IMR-90 (cell line): ENCODE results near the gene PLPP1. TPM values are rescaled to one million over a fixed set of nuclear protein-coding genes. Genes with fewer than 3 reads are reported as not detected.

Source experiments
- ATAC-seq: fragments of 200-7000 bp; cut with Tn5 transposase; 2 replicates; pipeline ENCODE4 v1.9.1; 2020; ENCODE audit warnings: low read depth, mild to moderate bottlenecking, moderate library complexity
- BruUV-seq: library from RNA; stranded (reverse); fragments of 400-500 nt; replicated peaks from 2 replicates; lab custom pipeline; 2021; lab: Mats Ljungman, UMichigan
- CTCF ChIA-PET: fragments of 300-600 bp; formaldehyde crosslinking; extraction: SDS; loops from one replicate; lab custom pipeline; 2021; ENCODE audit warnings: antibody characterized with exemption; lab: Yijun Ruan, JAX
- POLR2A ChIA-PET: fragments of 300-600 bp; sonication (Branson Sonifier 250); formaldehyde crosslinking; loops from one replicate; lab custom pipeline; 2022; ENCODE audit warnings: antibody characterized with exemption; ENCODE audit not compliant: unreplicated experiment; lab: Charles Lee
- DNase-seq: peaks from one replicate; pipeline ENCODE4 v3.0.0; 2013
- H2AFZ ChIP-seq: replicated peaks from 2 replicates; pipeline ENCODE3; 2013; ENCODE audit warnings: low read length, mild to moderate bottlenecking; ENCODE audit not compliant: poor library complexity
- H2AK5ac ChIP-seq: 2 replicates; pipeline ENCODE4 v1.6.1; 2013; ENCODE audit warnings: low read depth, low read length, inconsistent platforms
- H2AK9ac ChIP-seq: replicated peaks from 2 replicates; pipeline ENCODE3; 2013; ENCODE audit warnings: mild to moderate bottlenecking, low read depth, low read length, moderate library complexity; ENCODE audit not compliant: poor library complexity
- H2BK120ac ChIP-seq: 2 replicates; pipeline ENCODE4 v1.6.1; 2013; ENCODE audit warnings: low read depth, low read length, inconsistent platforms
- H2BK15ac ChIP-seq: 3 replicates; pipeline ENCODE4 v1.6.1; 2013; ENCODE audit warnings: low read depth, low read length, inconsistent platforms
- H2BK20ac ChIP-seq: 2 replicates; pipeline ENCODE4 v1.6.1; 2013; ENCODE audit warnings: low read depth, mild to moderate bottlenecking, inconsistent platforms, low read length, moderate library complexity
- H2BK5ac ChIP-seq: 2 replicates; pipeline ENCODE4 v1.6.1; 2013; ENCODE audit warnings: mild to moderate bottlenecking, low read depth, low read length, inconsistent platforms; ENCODE audit not compliant: poor library complexity, severe bottlenecking
- H3K14ac ChIP-seq: replicated peaks from 2 replicates; pipeline ENCODE4 v1.6.1; 2013; ENCODE audit warnings: low read depth, low read length, inconsistent platforms
- H3K18ac ChIP-seq: 2 replicates; pipeline ENCODE4 v1.6.1; 2013; ENCODE audit warnings: low read depth, low read length, control low read depth
- H3K23ac ChIP-seq: 2 replicates; pipeline ENCODE4 v1.6.1; 2013; ENCODE audit warnings: low read depth, low read length, inconsistent platforms
- H3K27ac ChIP-seq: 2 replicates; pipeline ENCODE4 v1.5.1; 2013; ENCODE audit warnings: mild to moderate bottlenecking, control low read depth, low read length; ENCODE audit not compliant: insufficient read depth
- H3K27me3 ChIP-seq: 2 replicates; pipeline ENCODE4 v1.6.1; 2013; ENCODE audit warnings: low read length; ENCODE audit not compliant: control insufficient read depth, insufficient read depth
- H3K36me3 ChIP-seq: 2 replicates; pipeline ENCODE4 v1.6.1; 2013; ENCODE audit warnings: low read length, mixed read lengths; ENCODE audit not compliant: control insufficient read depth, insufficient read depth
- H3K4ac ChIP-seq: 2 replicates; pipeline ENCODE4 v1.6.1; 2013; ENCODE audit warnings: low read depth, low read length, inconsistent platforms
- H3K4me1 ChIP-seq: 2 replicates; pipeline ENCODE4 v1.6.1; 2013; ENCODE audit warnings: low read length, mixed read lengths; ENCODE audit not compliant: control insufficient read depth, insufficient read depth
- H3K4me2 ChIP-seq: 2 replicates; pipeline ENCODE4 v1.6.1; 2013; ENCODE audit warnings: low read depth, mild to moderate bottlenecking, control low read depth, low read length, moderate library complexity
- H3K4me3 ChIP-seq: 2 replicates; pipeline ENCODE4 v1.5.1; 2013; ENCODE audit warnings: low read depth, mild to moderate bottlenecking, control low read depth, low read length, moderate library complexity; ENCODE audit not compliant: insufficient read depth
- H3K56ac ChIP-seq: 2 replicates; pipeline ENCODE4 v1.6.1; 2013; ENCODE audit warnings: low read length, inconsistent platforms; ENCODE audit not compliant: insufficient read depth; ENCODE audit errors: extremely low read depth
- H3K79me1 ChIP-seq, 2 experiments: 2 replicates each; pipeline ENCODE4 v1.6.1; 2013; ENCODE audit warnings: low read length in 2 of 2, inconsistent platforms in 1 of 2, low read depth in 1 of 2
- H3K9ac ChIP-seq: 2 replicates; pipeline ENCODE4 v1.6.1; 2013; ENCODE audit warnings: low read depth, low read length, control low read depth
- H3K9me1 ChIP-seq: 2 replicates; pipeline ENCODE4 v1.6.1; 2013; ENCODE audit warnings: low read length, inconsistent platforms; ENCODE audit not compliant: insufficient read depth
- H3K9me3 ChIP-seq: 2 replicates; pipeline ENCODE4 v1.6.1; 2013; ENCODE audit warnings: low read length; ENCODE audit not compliant: control insufficient read depth, insufficient read depth
- H4K20me1 ChIP-seq: 2 replicates; pipeline ENCODE4 v1.6.1; 2013; ENCODE audit warnings: low read length, inconsistent platforms; ENCODE audit not compliant: insufficient read depth
- H4K5ac ChIP-seq: 2 replicates; pipeline ENCODE4 v1.6.1; 2013; ENCODE audit warnings: mild to moderate bottlenecking, low read depth, low read length, control low read depth
- H4K8ac ChIP-seq, 2 experiments: 2 replicates each; pipeline ENCODE4 v1.6.1; 2013; ENCODE audit warnings: low read depth in 2 of 2, low read length in 2 of 2, control low read depth in 1 of 2, inconsistent platforms in 1 of 2
- H4K91ac ChIP-seq: 2 replicates; pipeline ENCODE4 v1.6.1; 2013; ENCODE audit warnings: low read depth, low read length, inconsistent platforms; ENCODE audit not compliant: insufficient read depth
- BHLHE40 ChIP-seq: fragments of 150-350 bp; IDR thresholded peaks from 2 replicates; pipeline ENCODE4 v1.6.1; 2016; ENCODE audit warnings: mild to moderate bottlenecking, low read depth, low read length
- CEBPB ChIP-seq: IDR thresholded peaks from 2 replicates; pipeline ENCODE4 v1.6.1; 2012; ENCODE audit warnings: low read depth, low read length, improper control_type of control experiment
- CHD1 ChIP-seq: IDR thresholded peaks from 2 replicates; pipeline ENCODE4 v1.6.1; 2012; ENCODE audit warnings: low read depth, low read length, improper control_type of control experiment
- ELK1 ChIP-seq: fragments of 150-350 bp; IDR thresholded peaks from 2 replicates; pipeline ENCODE4 v1.6.1; 2016; ENCODE audit warnings: low read depth, mild to moderate bottlenecking, low read length, moderate library complexity, borderline replicate concordance
- FOS ChIP-seq: fragments of 150-350 bp; IDR thresholded peaks from 2 replicates; pipeline ENCODE4 v1.6.1; 2016; ENCODE audit warnings: low read depth, low read length
- MAFK ChIP-seq: IDR thresholded peaks from 2 replicates; pipeline ENCODE4 v1.6.1; 2012; ENCODE audit warnings: low read depth, low read length, improper control_type of control experiment
- NFE2L2 ChIP-seq: fragments of 150-350 bp; IDR thresholded peaks from 2 replicates; pipeline ENCODE4 v1.6.1; 2016; ENCODE audit warnings: low read depth, mild to moderate bottlenecking, low read length
- POLR2A ChIP-seq: IDR thresholded peaks from 2 replicates; pipeline ENCODE4 v1.6.1; 2012; ENCODE audit warnings: mild to moderate bottlenecking, low read depth, low read length
- RAD21 ChIP-seq: IDR thresholded peaks from 2 replicates; pipeline ENCODE4 v1.6.1; 2012; ENCODE audit warnings: low read length, improper control_type of control experiment
- RCOR1 ChIP-seq: IDR thresholded peaks from 2 replicates; pipeline ENCODE4 v1.6.1; 2012; ENCODE audit warnings: mild to moderate bottlenecking, low read length, improper control_type of control experiment; ENCODE audit not compliant: insufficient replicate concordance
- SMC3 ChIP-seq: fragments of 150-350 bp; IDR thresholded peaks from 2 replicates; pipeline ENCODE4 v1.6.1; 2016; ENCODE audit warnings: low read depth, mild to moderate bottlenecking, antibody characterized with exemption, low read length, moderate library complexity
- WGBS, 2 experiments: methylation state at CpG; one replicate each; pipeline versions ENCODE4 v1.1.5 to v1.1.7; 2013; ENCODE audit warnings: missing lambda C conversion rate in 2 of 2; ENCODE audit not compliant: insufficient read length in 1 of 2; ENCODE audit errors: extremely low coverage in 2 of 2; 5-methylcytosine and 5-hydroxymethylcytosine counted together
- dilution Hi-C: fragments of 300-500 bp; cut with HindIII; formaldehyde crosslinking; loops from one replicate; pipeline ENCODE4 v1.14.3; 2018; ENCODE audit warnings: low sequenced_read_pairs; ENCODE audit not compliant: unreplicated experiment
- in situ Hi-C: fragments of 300-500 bp; cut with MboI; formaldehyde crosslinking; loops from 3 replicates; pipeline ENCODE4 v1.14.3; 2019; ENCODE audit warnings: low sequenced_read_pairs, inconsistent platforms, mixed read lengths
- intact Hi-C: fragments of 100-400 bp; cut with micrococcal nuclease; formaldehyde crosslinking; loops from 2 replicates; pipeline ENCODE4 v1.10.0; 2022
- polyA plus RNA-seq, 3 experiments: library from polyadenylated mRNA; depleted of rRNA; stranded (reverse); fragments of >200 nt; gene quantifications; 2 replicates each; pipeline ENCODE4 v1.2.3, GENCODE V29; 2012; ENCODE audit warnings: low replicate concordance in 1 of 3
- total RNA-seq: library from RNA; depleted of rRNA; stranded (reverse); fragments of >200 nt; gene quantifications from 2 replicates; pipeline ENCODE4 v1.2.3, GENCODE V29; 2012
- TF ChIP-seq, protein P1 (sequence below): fragments of 150-350 bp; IDR thresholded peaks from 2 replicates; pipeline ENCODE4 v1.6.1; 2017; ENCODE audit warnings: mild to moderate bottlenecking, antibody characterized with exemption, low read length, low read depth

Gene PLPP1
- total and polyA plus RNA-seq, 2 of the 4 experiments (the other 2 are of a cell fraction): 19.2 to 21.3 TPM

DNA sequence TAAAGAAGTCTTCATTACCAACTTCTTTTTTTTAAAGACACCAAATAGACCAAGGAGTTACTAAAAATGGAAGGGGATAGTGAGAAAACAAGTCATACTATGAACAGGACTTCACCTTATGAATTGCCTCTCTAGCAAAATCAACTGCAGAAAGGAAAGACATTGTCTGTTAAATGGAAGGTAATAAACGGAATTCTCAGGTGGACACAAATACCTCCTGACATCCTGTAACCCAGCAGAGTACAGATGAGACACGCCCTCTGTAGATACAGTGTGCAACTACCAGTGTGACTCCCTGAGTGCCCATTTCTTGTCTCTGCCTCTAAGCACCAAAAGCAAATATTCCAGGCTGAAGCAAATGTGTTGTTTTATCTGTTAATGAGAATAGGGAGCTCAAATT lies 12.2 kb upstream of the PLPP1 start:
- dilution Hi-C loops: no loop called here
- no TSS peak for BruUV-seq

More for the DNA sequence above, 12.2 kb upstream of the PLPP1 start:
- no peaks in the 10 kb centered on the region for H3K79me1 ChIP-seq
- H3K27me3 ChIP-seq: peaks cover 9% of the 10 kb centered on the region
- H4K5ac ChIP-seq: no peak overlapping the region
- CTCF ChIA-PET: no interaction called here
- no peak overlapping the region for H3K14ac ChIP-seq
- no peak overlapping the region for H2AK5ac ChIP-seq
- H3K23ac ChIP-seq: no peak overlapping the region
- no CpG with 5 or more reads among the region's 2 CpGs for WGBS, 2 experiments
- no peaks in the 10 kb centered on the region for H3K9me3 ChIP-seq
- no peak overlapping the region for H3K9ac ChIP-seq
- H4K20me1 ChIP-seq: no peaks in the 10 kb centered on the region
- H3K4me3 ChIP-seq: no peak overlapping the region
- H3K4me2 ChIP-seq: no peak overlapping the region
- POLR2A ChIA-PET: no interaction called here
- no peak overlapping the region for H2AK9ac ChIP-seq
- H3K9me1 ChIP-seq: 0 out of 2 replicates have a peak, but pooled peaks cover 3% of the 10 kb centered on the region
- in situ Hi-C loops: no loop called here
- TF ChIP-seq BHLHE40: no peak
- TF ChIP-seq NFE2L2: no peak
- TF ChIP-seq FOS: no peak
- TF ChIP-seq RAD21: no peak
- no peak for TF ChIP-seq MAFK
- TF ChIP-seq POLR2A: no peak
- TF ChIP-seq, protein P1, sequence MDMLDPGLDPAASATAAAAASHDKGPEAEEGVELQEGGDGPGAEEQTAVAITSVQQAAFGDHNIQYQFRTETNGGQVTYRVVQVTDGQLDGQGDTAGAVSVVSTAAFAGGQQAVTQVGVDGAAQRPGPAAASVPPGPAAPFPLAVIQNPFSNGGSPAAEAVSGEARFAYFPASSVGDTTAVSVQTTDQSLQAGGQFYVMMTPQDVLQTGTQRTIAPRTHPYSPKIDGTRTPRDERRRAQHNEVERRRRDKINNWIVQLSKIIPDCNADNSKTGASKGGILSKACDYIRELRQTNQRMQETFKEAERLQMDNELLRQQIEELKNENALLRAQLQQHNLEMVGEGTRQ: no peak
- no peak for TF ChIP-seq SMC3
- TF ChIP-seq RCOR1: no peak
- no peak for TF ChIP-seq CEBPB
- no peak for TF ChIP-seq CHD1
- TF ChIP-seq ELK1: no peak
- H2AFZ ChIP-seq: no peak overlapping the region
- no peak overlapping the region for H4K8ac ChIP-seq
- H2BK5ac ChIP-seq: no peak overlapping the region
- H2BK20ac ChIP-seq: no peak overlapping the region
- intact Hi-C loops: no loop called here
- no peak overlapping the region for H3K4ac ChIP-seq
- no peak for ATAC-seq
- no peaks in the 10 kb centered on the region for H3K36me3 ChIP-seq
- no peak overlapping the region for H2BK120ac ChIP-seq
- H3K4me1 ChIP-seq: peaks cover 2% of the 10 kb centered on the region; the same call in 1 of the 2 replicates
- H4K91ac ChIP-seq: no peak overlapping the region
- no peak overlapping the region for H3K18ac ChIP-seq
- no peak overlapping the region for H2BK15ac ChIP-seq
- DNase-seq: no peak
- H3K56ac ChIP-seq: no peak overlapping the region
- no peak overlapping the region for H3K27ac ChIP-seq
